ENCODE results near the gene PFDN4. TPM values are rescaled to one million over a fixed set of nuclear protein-coding genes. Genes with fewer than 3 reads are reported as not detected.

Gene PFDN4
- total RNA-seq, 1 experiment from 2014 or later: 27.9 TPM

GRCh38 chr20:54173653-54174456 lies 34.0 kb upstream of the PFDN4 start, which contains the start of gene CYP24A1:
TSS of gene CYP24A1 (minus strand) at chr20:54173986. CDS start at chr20:54173579, 407 bp downstream.
- peak; percentile 53 for DNase-seq (ENCODE audit: low spot score)

GRCh38 chr20:54174457-54175175 lies 33.3 kb upstream of the PFDN4 start:
- DNase-seq (ENCODE audit: low spot score): peak; percentile 41

GRCh38 chr20:54176610-54177009 lies 31.3 kb upstream of the PFDN4 start:
- DNase-seq (ENCODE audit: low spot score): no peak

GRCh38 chr20:54177378-54177777 lies 30.5 kb upstream of the PFDN4 start:
- no peak for DNase-seq (ENCODE audit: low spot score)

- no peak for DNase-seq (ENCODE audit: low spot score)
These were observed 29.6 kb upstream of the PFDN4 start for GRCh38 chr20:54178256-54178655.

- peak; percentile 54 for DNase-seq (ENCODE audit: low spot score)
These were observed 27.9 kb upstream of the PFDN4 start for GRCh38 chr20:54179946-54180345.

- DNase-seq (ENCODE audit: low spot score): no peak
These were observed 27.0 kb upstream of the PFDN4 start for GRCh38 chr20:54180931-54181330.

- no peak for DNase-seq (ENCODE audit: low spot score)
These were observed 23.8 kb upstream of the PFDN4 start for GRCh38 chr20:54184071-54184470.

GRCh38 chr20:54184904-54185626 lies 22.8 kb upstream of the PFDN4 start:
- peak; percentile 67 for DNase-seq (ENCODE audit: low spot score)

GRCh38 chr20:54188132-54188849 lies 19.6 kb upstream of the PFDN4 start:
- no peak for DNase-seq (ENCODE audit: low spot score)

GRCh38 chr20:54189630-54190029 lies 18.3 kb upstream of the PFDN4 start:
- DNase-seq (ENCODE audit: low spot score): no peak

GRCh38 chr20:54190217-54190616 lies 17.7 kb upstream of the PFDN4 start:
- DNase-seq (ENCODE audit: low spot score): no peak

GRCh38 chr20:54193817-54194216 lies 14.1 kb upstream of the PFDN4 start:
- no peak for DNase-seq (ENCODE audit: low spot score)

GRCh38 chr20:54194724-54195438 lies 13.0 kb upstream of the PFDN4 start:
- peak; percentile 69 for DNase-seq (ENCODE audit: low spot score)

GRCh38 chr20:54195483-54196472 lies 12.1 kb upstream of the PFDN4 start:
- no peak for DNase-seq (ENCODE audit: low spot score)

GRCh38 chr20:54197621-54198604 lies 10.0 kb upstream of the PFDN4 start:
- DNase-seq (ENCODE audit: low spot score): peak; percentile 94

- no peak for DNase-seq (ENCODE audit: low spot score)
These were observed 8.6 kb upstream of the PFDN4 start for GRCh38 chr20:54199283-54199682.

- DNase-seq (ENCODE audit: low spot score): peak; percentile 99
These were observed 8.1 kb upstream of the PFDN4 start for GRCh38 chr20:54199721-54200176.

Measured in HT-29 (cell line).